NCI-H1092 (cell line): ENCODE data around the gene RBBP9.
"Not testable (repeated sequence)": the region's sequence is repeated elsewhere in the genome, so short reads cannot be mapped to it uniquely, and the experiment has no call there.

Experiments used
- DNase-seq: peaks from one replicate; lab custom pipeline; 2025; lab: John Stamatoyannopoulos, UW

RBBP9 gene

GRCh38 chr20:18496740-18497592, at the start of gene RBBP9:
Gene RBBP9 (minus strand): TSS chr20:18497225. CDS start chr20:18497167, 58 bp downstream.
- DNase-seq, result peak; percentile 75

- no peak for DNase-seq
These were observed 48.5 kb upstream of the RBBP9 start for GRCh38 chr20:18545566-18545965.

GRCh38 chr20:18543932-18544331, 46.9 kb upstream of the RBBP9 start:
- peak; percentile 98 for DNase-seq

- no peak for DNase-seq
These were observed 46.2 kb upstream of the RBBP9 start for GRCh38 chr20:18543216-18543615.

- DNase-seq, result no peak
These were observed 44.7 kb upstream of the RBBP9 start for GRCh38 chr20:18541741-18542140.

GRCh38 chr20:18537651-18538050, 40.6 kb upstream of the RBBP9 start:
- no peak for DNase-seq

GRCh38 chr20:18533978-18534644, 37.1 kb upstream of the RBBP9 start:
- DNase-seq, result no peak

- DNase-seq, result no peak
These were observed 36.5 kb upstream of the RBBP9 start for GRCh38 chr20:18533491-18533890.

- DNase-seq, result no peak
These were observed 35.6 kb upstream of the RBBP9 start for GRCh38 chr20:18532626-18533025.

GRCh38 chr20:18529041-18529440, 32.0 kb upstream of the RBBP9 start:
- DNase-seq, result no peak

- DNase-seq, result no peak
These were observed 30.8 kb upstream of the RBBP9 start for GRCh38 chr20:18527836-18528235.

GRCh38 chr20:18527339-18527738, 30.3 kb upstream of the RBBP9 start:
- DNase-seq, result no peak

GRCh38 chr20:18526761-18527160, 29.7 kb upstream of the RBBP9 start:
- DNase-seq, result not testable (repeated sequence)

- DNase-seq, result no peak
These were observed 27.6 kb upstream of the RBBP9 start for GRCh38 chr20:18524646-18525045.

- DNase-seq, result no peak
These were observed 26.0 kb upstream of the RBBP9 start for GRCh38 chr20:18523066-18523465.

GRCh38 chr20:18522066-18522465, 25.0 kb upstream of the RBBP9 start:
- DNase-seq, result not testable (repeated sequence)

- DNase-seq, result no peak
These were observed 18.9 kb upstream of the RBBP9 start for GRCh38 chr20:18515973-18516372.

- no peak for DNase-seq
These were observed 17.1 kb upstream of the RBBP9 start for GRCh38 chr20:18514127-18514526.

- no peak for DNase-seq
These were observed 16.2 kb upstream of the RBBP9 start for GRCh38 chr20:18513208-18513607.

GRCh38 chr20:18511571-18511970, 14.5 kb upstream of the RBBP9 start:
- DNase-seq, result no peak

GRCh38 chr20:18507218-18508191, 10.5 kb upstream of the RBBP9 start, which contains the start of gene SEC23B:
Gene SEC23B (plus strand): TSS chr20:18507940. CDS start chr20:18510836, 2,896 bp downstream.
- peak; percentile 97 for DNase-seq

GRCh38 chr20:18506744-18507143, 9.7 kb upstream of the RBBP9 start:
- no peak for DNase-seq
